ENCODE data around the gene CST3. TPM values are rescaled to one million over a fixed set of nuclear protein-coding genes. Genes with fewer than 3 reads are reported as not detected.

The CST3 gene
- polyA plus RNA-seq, 1 donor from 2014 or later: 54.6 TPM

GRCh38 chr20:23684261-23684660 is 46.5 kb upstream of the CST3 start:
- Histone ChIP-seq H2AFZ (ENCODE audit: low read depth, low read length) (no peak overlapping the region), H3K4me2 (ENCODE audit: low read length) (no peak overlapping the region), H3K36me3 (ENCODE audit: insufficient read depth, low read length) (no peaks in the 10 kb centered on the region), H3K79me2 (replicated peaks; ENCODE audit: insufficient read depth, low read length) (no peaks in the 10 kb centered on the region), H3K4me3 (ENCODE audit: low read length) (no peak overlapping the region), H4K20me1 (ENCODE audit: insufficient read depth) (no peaks in the 10 kb centered on the region), H3F3A (ENCODE audit: insufficient read depth, low read length, poor library complexity, severe bottlenecking) (no peaks in the 10 kb centered on the region), H3K27me3 (ENCODE audit: insufficient read depth, low read depth, low read length) (no peaks in the 10 kb centered on the region), H3K27ac (ENCODE audit: low read length) (no peak overlapping the region), H3K9me2 (ENCODE audit: insufficient read depth, low read length) (no peaks in the 10 kb centered on the region), H3K9me3 (ENCODE audit: low read length) (no peaks in the 10 kb centered on the region), H3K9ac (ENCODE audit: low read length) (no peak overlapping the region)
- TF ChIP-seq RAD21 (conservative IDR thresholded peaks at IDR 0.05) (no peak), REST (IDR thresholded peaks at IDR 0.05; ENCODE audit: borderline replicate concordance) (no peak)

GRCh38 chr20:23683807-23684206 is 46.1 kb upstream of the CST3 start:
- H4K20me1 ChIP-seq (ENCODE audit: insufficient read depth): no peaks in the 10 kb centered on the region
- no peaks in the 10 kb centered on the region for H3K9me2 ChIP-seq (ENCODE audit: insufficient read depth, low read length)
- H3K9me3 ChIP-seq (ENCODE audit: low read length): no peaks in the 10 kb centered on the region
- no peak overlapping the region for H3K9ac ChIP-seq (ENCODE audit: low read length)
- H3K4me3 ChIP-seq (ENCODE audit: low read length): no peak overlapping the region
- no peak for TF ChIP-seq REST (IDR thresholded peaks at IDR 0.05; ENCODE audit: borderline replicate concordance)
- no peak for TF ChIP-seq POLR2AphosphoS5 (IDR thresholded peaks at IDR 0.05)
- no peak for TF ChIP-seq MXI1 (conservative IDR thresholded peaks at IDR 0.05; ENCODE audit: poor library complexity, severe bottlenecking)
- no peak for TF ChIP-seq SMC3 (conservative IDR thresholded peaks at IDR 0.05; ENCODE audit: poor library complexity)
- TF ChIP-seq TAF1 (IDR thresholded peaks at IDR 0.05; ENCODE audit: low read depth): no peak
- TF ChIP-seq EZH2 (IDR thresholded peaks at IDR 0.05; ENCODE audit: borderline replicate concordance, insufficient read depth, low read length, poor library complexity, severe bottlenecking): no peak
- TF ChIP-seq RAD21 (conservative IDR thresholded peaks at IDR 0.05): no peak
- TF ChIP-seq CTCF (IDR thresholded peaks at IDR 0.05; ENCODE audit: poor library complexity, severe bottlenecking): no peak
- no peak for TF ChIP-seq EP300 (conservative IDR thresholded peaks at IDR 0.05; ENCODE audit: poor library complexity, severe bottlenecking)
- H3K27me3 ChIP-seq (ENCODE audit: insufficient read depth, low read depth, low read length): no peaks in the 10 kb centered on the region
- H3K36me3 ChIP-seq (ENCODE audit: insufficient read depth, low read length): no peaks in the 10 kb centered on the region
- H3K79me2 ChIP-seq (replicated peaks; ENCODE audit: insufficient read depth, low read length): no peaks in the 10 kb centered on the region
- H3K4me2 ChIP-seq (ENCODE audit: low read length): no peak overlapping the region
- no peak overlapping the region for H2AFZ ChIP-seq (ENCODE audit: low read depth, low read length)
- no peaks in the 10 kb centered on the region for H3F3A ChIP-seq (ENCODE audit: insufficient read depth, low read length, poor library complexity, severe bottlenecking)
- H3K27ac ChIP-seq (ENCODE audit: low read length): no peak overlapping the region
